CD4-positive, CD25-positive, alpha-beta regulatory T cell (primary cell): ENCODE results near the gene C14orf180. TPM values are rescaled to one million over a fixed set of nuclear protein-coding genes. Genes with fewer than 3 reads are reported as not detected.

Source experiments
- ATAC-seq, 2 donors: fragments of 150-1000 bp; cut with Tn5 transposase; one replicate each; pipeline ENCODE4 v1.10.0; 2021; ENCODE audit warnings: low read depth in 2 of 2, moderate number of reproducible peaks in 2 of 2, moderate library complexity in 1 of 2
- DNase-seq, 3 donors: peaks; one replicate each; pipeline versions ENCODE4 v3.0.0 to v3.0.0-alpha.2; 2012 to 2022; ENCODE audit warnings: mixed read lengths in 1 of 3
- H3K27ac ChIP-seq: one replicate; pipeline ENCODE4 v1.7.0; 2013; ENCODE audit warnings: mild to moderate bottlenecking, low read length; ENCODE audit not compliant: insufficient read depth, poor library complexity, severe bottlenecking
- H3K27me3 ChIP-seq: one replicate; pipeline ENCODE4 v1.7.0; 2013; ENCODE audit warnings: low read length; ENCODE audit not compliant: control insufficient read depth, insufficient read depth
- H3K36me3 ChIP-seq: one replicate; pipeline ENCODE4 v1.7.0; 2013; ENCODE audit warnings: mild to moderate bottlenecking, low read length, moderate library complexity; ENCODE audit not compliant: control insufficient read depth, insufficient read depth
- H3K4me1 ChIP-seq: 2 replicates; pipeline ENCODE4 v1.7.0; 2013; ENCODE audit warnings: mild to moderate bottlenecking, low read length; ENCODE audit not compliant: insufficient read depth, control insufficient read depth, poor library complexity, severe bottlenecking
- H3K4me3 ChIP-seq: one replicate; pipeline ENCODE4 v1.7.0; 2013; ENCODE audit warnings: low read depth, mild to moderate bottlenecking, low read length, moderate library complexity
- H3K9me3 ChIP-seq, 2 experiments: 1 replicate in 1 of 2; 2 replicates in 1 of 2; pipeline ENCODE4 v1.7.0; 2013; ENCODE audit warnings: low read length in 2 of 2, mild to moderate bottlenecking in 1 of 2, moderate library complexity in 1 of 2; ENCODE audit not compliant: control insufficient read depth in 2 of 2
- H3K27ac Mint-ChIP-seq, 3 donors: one replicate each; pipeline ENCODE4 v1.8.0; 2020 to 2022; ENCODE audit warnings: mild to moderate bottlenecking in 3 of 3, mixed read lengths in 3 of 3, moderate library complexity in 2 of 3
- H3K27me3 Mint-ChIP-seq: one replicate; pipeline ENCODE4 v1.8.0; 2022; ENCODE audit warnings: mild to moderate bottlenecking, mixed read lengths
- H3K36me3 Mint-ChIP-seq: one replicate; pipeline ENCODE4 v1.8.0; 2020; ENCODE audit warnings: mixed read lengths
- H3K4me1 Mint-ChIP-seq, 4 donors: one replicate each; pipeline ENCODE4 v1.8.0; 2020 to 2022; ENCODE audit warnings: mixed read lengths in 4 of 4, mild to moderate bottlenecking in 1 of 4
- H3K4me3 Mint-ChIP-seq, 4 donors: one replicate each; pipeline ENCODE4 v1.8.0; 2020 to 2022; ENCODE audit warnings: mild to moderate bottlenecking in 4 of 4, mixed read lengths in 4 of 4, moderate library complexity in 3 of 4
- H3K9me3 Mint-ChIP-seq, 7 donors: one replicate each; pipeline ENCODE4 v1.8.0; 2020 to 2022; ENCODE audit warnings: mixed read lengths in 7 of 7, mild to moderate bottlenecking in 3 of 7, moderate library complexity in 2 of 7
- polyA plus RNA-seq, 4 donors: library from polyadenylated mRNA; unstranded; fragments of 300-500 nt; fragmentation: Illumina TruSeq; gene quantifications; one replicate each; pipeline ENCODE4 v1.2.3, GENCODE V29; 2021
- total RNA-seq: library from RNA; stranded (reverse); gene quantifications from one replicate; pipeline ENCODE4 v1.2.3, GENCODE V29; 2022

Gene C14orf180
- total RNA-seq, result not detected
- polyA plus RNA-seq, result not detected

DNA sequence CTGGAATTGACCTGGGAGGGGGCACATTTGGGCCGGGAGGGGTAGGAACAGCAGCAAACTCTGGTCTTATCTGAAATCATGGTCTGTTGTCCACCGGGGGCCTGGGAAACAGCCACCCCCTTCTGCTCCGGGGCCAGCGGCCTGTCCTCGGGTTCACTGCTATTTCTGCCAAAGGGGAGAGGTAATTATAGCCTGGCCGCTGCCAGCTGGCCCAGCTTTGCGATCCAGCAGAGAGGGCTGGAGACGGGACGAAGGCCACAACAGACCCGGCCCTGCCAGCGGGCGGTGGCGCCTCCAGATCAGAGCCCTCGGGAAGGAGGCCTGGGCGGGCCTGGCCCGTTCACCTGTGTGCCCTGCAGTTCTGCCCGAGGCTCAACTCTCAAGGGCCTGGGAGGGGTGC is at the start of gene C14orf180:
Gene C14orf180 (plus strand): TSS at position 258 of the 400 bp plus-strand sequence. CDS start 6,667 bp downstream, outside the sequence.
- ATAC-seq (no peak), DNase-seq (no peak)
- Histone ChIP-seq H3K36me3 (no peaks in the 10 kb centered on the region), H3K4me1 (no peaks in the 10 kb centered on the region), H3K9me3 (no peaks in the 10 kb centered on the region), H3K27ac (no peak within 1 kb of the TSS), H3K27me3 (no peaks in the 10 kb centered on the region), H3K4me3 (no peak within 1 kb of the TSS)
- Mint-ChIP-seq H3K4me3 (no peak within 1 kb of the TSS), H3K36me3 (no peaks in the 10 kb centered on the region), H3K27ac (peak within 1 kb of the TSS in 1 of 3 donors; percentile 32), H3K9me3 (no peaks in the 10 kb centered on the region), H3K4me1 (no peaks in the 10 kb centered on the region), H3K27me3 (no peaks in the 10 kb centered on the region)

GRCh38 chr14:104530646-104531045 is 48.9 kb upstream of the C14orf180 start:
- no peaks in the 10 kb centered on the region for H3K4me1 ChIP-seq
- H3K27ac Mint-ChIP-seq, result no peak overlapping the region
- no peak for DNase-seq
- H3K9me3 ChIP-seq, result peaks cover 0 to 6% of the 10 kb centered on the region in 2 experiments
- no peak overlapping the region for H3K4me3 ChIP-seq
- no peaks in the 10 kb centered on the region for H3K27me3 ChIP-seq
- no peak for ATAC-seq
- peaks cover 0 to 6% (median 0%) of the 10 kb centered on the region in 4 donors for H3K4me1 Mint-ChIP-seq
- no peaks in the 10 kb centered on the region for H3K27me3 Mint-ChIP-seq
- no peak overlapping the region for H3K4me3 Mint-ChIP-seq
- H3K9me3 Mint-ChIP-seq, result peaks cover 1 to 20% (median 5%) of the 10 kb centered on the region in 7 donors
- H3K27ac ChIP-seq, result no peak overlapping the region
- no peaks in the 10 kb centered on the region for H3K36me3 ChIP-seq
- no peaks in the 10 kb centered on the region for H3K36me3 Mint-ChIP-seq

GRCh38 chr14:104531421-104532190 is 48.0 kb upstream of the C14orf180 start:
- ATAC-seq, result no peak

DNA sequence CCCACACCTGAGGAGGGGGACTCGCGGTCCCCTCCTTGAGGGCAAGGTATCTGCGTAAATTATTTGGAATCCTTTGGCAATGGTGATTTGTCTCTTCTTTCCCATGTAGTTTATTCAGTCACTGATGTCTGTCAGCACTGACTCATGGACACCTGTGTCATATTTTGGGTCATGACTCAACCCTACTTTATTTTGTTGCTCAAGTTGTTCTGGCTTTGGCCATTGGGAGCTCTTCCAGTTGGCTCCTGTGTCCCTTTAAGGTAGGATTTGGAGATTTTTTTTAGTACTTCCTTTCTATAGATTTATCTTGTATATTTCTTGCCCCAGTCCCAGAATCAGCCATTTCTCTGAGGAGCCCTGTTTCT is 47.4 kb upstream of the C14orf180 start:
- no peak overlapping the region for H3K4me3 Mint-ChIP-seq
- DNase-seq (no peak), ATAC-seq (no peak)
- H3K27ac ChIP-seq, result no peak overlapping the region
- peaks cover 0 to 6% of the 10 kb centered on the region in 2 experiments for H3K9me3 ChIP-seq
- H3K4me1 ChIP-seq, result no peaks in the 10 kb centered on the region
- H3K27me3 ChIP-seq, result no peaks in the 10 kb centered on the region
- H3K27me3 Mint-ChIP-seq, result peaks cover 4% of the 10 kb centered on the region
- no peak overlapping the region for H3K27ac Mint-ChIP-seq
- H3K4me3 ChIP-seq, result no peak overlapping the region
- no peaks in the 10 kb centered on the region for H3K36me3 Mint-ChIP-seq
- H3K4me1 Mint-ChIP-seq, result peaks cover 0 to 6% (median 0%) of the 10 kb centered on the region in 4 donors
- peaks cover 2 to 11% (median 5%) of the 10 kb centered on the region in 7 donors for H3K9me3 Mint-ChIP-seq
- H3K36me3 ChIP-seq, result no peaks in the 10 kb centered on the region

More at GRCh38 chr14:104531421-104532190, 48.0 kb upstream of the C14orf180 start:
- Mint-ChIP-seq H3K36me3 (no peaks in the 10 kb centered on the region), H3K27me3 (peaks cover under 1% of the 10 kb centered on the region), H3K4me1 (peaks cover 0 to 6% (median 0%) of the 10 kb centered on the region in 4 donors), H3K27ac (peak overlapping the region in 1 of 3 donors; percentile 7), H3K4me3 (no peak overlapping the region), H3K9me3 (peaks cover 1 to 17% (median 5%) of the 10 kb centered on the region in 7 donors)
- no peaks in the 10 kb centered on the region for H3K36me3 ChIP-seq
- H3K9me3 ChIP-seq, result peaks cover 0 to 6% of the 10 kb centered on the region in 2 experiments
- H3K4me3 ChIP-seq, result no peak overlapping the region
- H3K4me1 ChIP-seq, result no peaks in the 10 kb centered on the region
- no peak for DNase-seq
- no peaks in the 10 kb centered on the region for H3K27me3 ChIP-seq
- H3K27ac ChIP-seq, result no peak overlapping the region

- peaks cover 0 to 8% (median 3%) of the 10 kb centered on the region in 7 donors for H3K9me3 Mint-ChIP-seq
- peaks cover 4% of the 10 kb centered on the region for H3K27me3 Mint-ChIP-seq
- Histone ChIP-seq H3K4me1 (no peaks in the 10 kb centered on the region), H3K27ac (no peak overlapping the region), H3K27me3 (no peaks in the 10 kb centered on the region), H3K36me3 (no peaks in the 10 kb centered on the region), H3K9me3 (peaks cover 0 to 6% of the 10 kb centered on the region in 2 experiments), H3K4me3 (no peak overlapping the region)
- no peak for DNase-seq
- H3K27ac Mint-ChIP-seq, result no peak overlapping the region
- no peak for ATAC-seq
- peaks cover 0 to 5% (median 1%) of the 10 kb centered on the region in 4 donors for H3K4me1 Mint-ChIP-seq
- H3K4me3 Mint-ChIP-seq, result no peak overlapping the region
- H3K36me3 Mint-ChIP-seq, result no peaks in the 10 kb centered on the region
Observed at GRCh38 chr14:104534036-104534435, 45.5 kb upstream of the C14orf180 start.

DNA sequence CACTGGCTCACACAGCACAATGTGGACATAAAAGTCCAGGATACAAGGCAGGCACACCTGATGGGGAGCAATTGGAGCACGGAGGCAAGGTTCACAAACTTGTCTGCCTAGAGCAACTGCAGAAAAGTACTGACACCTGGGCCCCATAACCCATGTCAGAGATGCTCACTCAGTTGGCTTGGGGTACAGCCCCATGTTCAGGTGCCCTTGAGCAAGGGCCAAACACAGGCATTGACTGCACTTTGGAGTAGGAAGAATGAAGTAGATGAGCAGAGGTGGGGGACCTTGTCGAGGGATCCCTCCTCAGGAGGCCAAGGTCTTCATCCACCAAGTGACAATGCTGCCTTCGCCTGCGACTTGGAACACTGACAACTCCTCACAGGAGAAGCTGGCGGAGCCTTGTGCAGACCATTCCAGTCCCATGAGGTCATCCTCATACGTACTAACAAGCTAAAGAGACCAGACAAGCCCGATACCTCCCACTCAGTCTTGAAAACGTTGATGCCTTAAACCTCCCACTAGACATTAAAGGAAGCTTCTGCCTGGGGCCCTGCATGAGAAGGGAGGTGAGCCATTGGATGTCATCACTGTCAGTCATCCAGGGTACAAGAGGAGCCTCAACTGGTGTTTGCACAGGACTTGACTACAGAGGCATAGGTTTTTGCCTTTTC is 42.5 kb upstream of the C14orf180 start:
- peaks cover 9% of the 10 kb centered on the region for H3K27me3 Mint-ChIP-seq
- no peak for ATAC-seq
- no peaks in the 10 kb centered on the region for H3K36me3 Mint-ChIP-seq
- H3K4me3 Mint-ChIP-seq, result no peak overlapping the region
- no peak for DNase-seq
- H3K4me1 ChIP-seq, result no peaks in the 10 kb centered on the region
- peaks cover 3% of the 10 kb centered on the region for H3K27me3 ChIP-seq
- peaks cover 0 to 6% of the 10 kb centered on the region in 2 experiments for H3K9me3 ChIP-seq
- peaks cover 0 to 5% (median 1%) of the 10 kb centered on the region in 4 donors for H3K4me1 Mint-ChIP-seq
- H3K9me3 Mint-ChIP-seq, result peaks cover 0 to 8% (median 3%) of the 10 kb centered on the region in 7 donors
- H3K27ac ChIP-seq, result no peak overlapping the region
- H3K36me3 ChIP-seq, result no peaks in the 10 kb centered on the region
- no peak overlapping the region for H3K4me3 ChIP-seq
- no peak overlapping the region for H3K27ac Mint-ChIP-seq

DNA sequence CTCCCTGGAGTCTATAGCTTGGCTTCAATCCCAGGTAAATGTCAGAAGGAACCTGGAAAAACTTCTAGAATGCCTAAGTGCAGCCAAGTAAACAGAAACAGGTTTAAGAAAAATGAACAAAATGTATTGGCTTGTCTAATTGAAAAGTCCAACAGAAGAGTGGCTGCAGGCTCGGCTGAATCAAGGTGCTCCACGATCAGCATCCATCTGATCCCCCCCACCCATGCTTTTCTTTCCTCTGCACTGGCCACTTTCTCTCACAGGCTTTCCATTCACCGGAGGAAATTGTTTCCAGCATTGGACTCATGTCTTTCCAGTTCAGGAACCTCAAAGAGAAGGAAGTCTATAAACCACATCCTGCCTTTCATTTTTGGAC is 42.0 kb upstream of the C14orf180 start:
- DNase-seq (no peak), ATAC-seq (no peak)
- Mint-ChIP-seq H3K36me3 (no peaks in the 10 kb centered on the region), H3K9me3 (peaks cover 0 to 8% (median 3%) of the 10 kb centered on the region in 7 donors), H3K4me1 (peaks cover 0 to 5% (median 1%) of the 10 kb centered on the region in 4 donors), H3K27ac (no peak overlapping the region), H3K4me3 (no peak overlapping the region), H3K27me3 (peaks cover 13% of the 10 kb centered on the region)
- peaks cover 5% of the 10 kb centered on the region for H3K27me3 ChIP-seq
- H3K36me3 ChIP-seq, result no peaks in the 10 kb centered on the region
- no peak overlapping the region for H3K27ac ChIP-seq
- H3K4me3 ChIP-seq, result no peak overlapping the region
- H3K9me3 ChIP-seq, result peaks cover 0 to 6% of the 10 kb centered on the region in 2 experiments
- H3K4me1 ChIP-seq, result no peaks in the 10 kb centered on the region
